ENCODE data around the gene ADSS1.

The ADSS1 gene

GRCh38 chr14:104676694-104677511, 47.1 kb upstream of the ADSS1 start:
- Histone ChIP-seq H3K4me1 (ENCODE audit: insufficient read depth, low read length, severe bottlenecking) (peaks cover 19% of the 10 kb centered on the region), H3K9ac (ENCODE audit: low read length) (peak overlapping the region; percentile 53; the same call in 1 of the 2 replicates), H2AFZ (ENCODE audit: low read length) (no peak overlapping the region)

GRCh38 chr14:104677512-104678332, 46.3 kb upstream of the ADSS1 start:
- H3K27me3 ChIP-seq (ENCODE audit: insufficient read depth, low read length): peaks cover 17% of the 10 kb centered on the region
- no peak overlapping the region for H3K27ac ChIP-seq (ENCODE audit: low read depth, low read length, poor library complexity, severe bottlenecking)
- H3K9me3 ChIP-seq (ENCODE audit: low read length): 0 out of 2 replicates have a peak, but pooled peaks cover 3% of the 10 kb centered on the region
- H3K4me3 ChIP-seq (ENCODE audit: low read depth, low read length, poor library complexity, severe bottlenecking): peak overlapping the region; percentile 57
- no peak for TF ChIP-seq EZH2 (IDR thresholded peaks at IDR 0.05; ENCODE audit: borderline replicate concordance, low read length)
- TF ChIP-seq, protein P1, sequence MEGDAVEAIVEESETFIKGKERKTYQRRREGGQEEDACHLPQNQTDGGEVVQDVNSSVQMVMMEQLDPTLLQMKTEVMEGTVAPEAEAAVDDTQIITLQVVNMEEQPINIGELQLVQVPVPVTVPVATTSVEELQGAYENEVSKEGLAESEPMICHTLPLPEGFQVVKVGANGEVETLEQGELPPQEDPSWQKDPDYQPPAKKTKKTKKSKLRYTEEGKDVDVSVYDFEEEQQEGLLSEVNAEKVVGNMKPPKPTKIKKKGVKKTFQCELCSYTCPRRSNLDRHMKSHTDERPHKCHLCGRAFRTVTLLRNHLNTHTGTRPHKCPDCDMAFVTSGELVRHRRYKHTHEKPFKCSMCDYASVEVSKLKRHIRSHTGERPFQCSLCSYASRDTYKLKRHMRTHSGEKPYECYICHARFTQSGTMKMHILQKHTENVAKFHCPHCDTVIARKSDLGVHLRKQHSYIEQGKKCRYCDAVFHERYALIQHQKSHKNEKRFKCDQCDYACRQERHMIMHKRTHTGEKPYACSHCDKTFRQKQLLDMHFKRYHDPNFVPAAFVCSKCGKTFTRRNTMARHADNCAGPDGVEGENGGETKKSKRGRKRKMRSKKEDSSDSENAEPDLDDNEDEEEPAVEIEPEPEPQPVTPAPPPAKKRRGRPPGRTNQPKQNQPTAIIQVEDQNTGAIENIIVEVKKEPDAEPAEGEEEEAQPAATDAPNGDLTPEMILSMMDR (IDR thresholded peaks at IDR 0.05; ENCODE audit: low read length): no peak
- H2AFZ ChIP-seq (ENCODE audit: low read length): 0 out of 2 replicates have a peak overlapping the region, but pooled peaks have one; percentile 17
- no peaks in the 10 kb centered on the region for H3K79me2 ChIP-seq (ENCODE audit: insufficient read depth, low read length)
- H3K36me3 ChIP-seq (ENCODE audit: insufficient read depth, low read length): no peaks in the 10 kb centered on the region; the same call in 1 of the 2 replicates
- no peaks in the 10 kb centered on the region for H3F3A ChIP-seq (ENCODE audit: insufficient read depth, low read length)
- no peaks in the 10 kb centered on the region for H4K20me1 ChIP-seq (ENCODE audit: insufficient read depth, low read length)
- no peaks in the 10 kb centered on the region for H3K9me2 ChIP-seq (ENCODE audit: low read depth, low read length)
- H3K4me1 ChIP-seq (ENCODE audit: insufficient read depth, low read length, severe bottlenecking): peaks cover 19% of the 10 kb centered on the region
- H3K9ac ChIP-seq (ENCODE audit: low read length): peak overlapping the region; percentile 53
- H3K4me2 ChIP-seq (ENCODE audit: low read length): peak overlapping the region; percentile 82

More at GRCh38 chr14:104676694-104677511, 47.1 kb upstream of the ADSS1 start:
- H4K20me1 ChIP-seq (ENCODE audit: insufficient read depth, low read length): no peaks in the 10 kb centered on the region
- no peak for TF ChIP-seq EZH2 (IDR thresholded peaks at IDR 0.05; ENCODE audit: borderline replicate concordance, low read length)
- TF ChIP-seq, protein P1 (IDR thresholded peaks at IDR 0.05; ENCODE audit: low read length): no peak
- H3K36me3 ChIP-seq (ENCODE audit: insufficient read depth, low read length): no peaks in the 10 kb centered on the region; the same call in 1 of the 2 replicates
- no peaks in the 10 kb centered on the region for H3K9me2 ChIP-seq (ENCODE audit: low read depth, low read length)
- H3K4me2 ChIP-seq (ENCODE audit: low read length): peak overlapping the region; percentile 82
- H3F3A ChIP-seq (ENCODE audit: insufficient read depth, low read length): no peaks in the 10 kb centered on the region
- 0 out of 2 replicates have a peak, but pooled peaks cover 3% of the 10 kb centered on the region for H3K9me3 ChIP-seq (ENCODE audit: low read length)
- no peak overlapping the region for H3K27ac ChIP-seq (ENCODE audit: low read depth, low read length, poor library complexity, severe bottlenecking)
- H3K79me2 ChIP-seq (ENCODE audit: insufficient read depth, low read length): no peaks in the 10 kb centered on the region
- H3K4me3 ChIP-seq (ENCODE audit: low read depth, low read length, poor library complexity, severe bottlenecking): peak overlapping the region; percentile 57
- H3K27me3 ChIP-seq (ENCODE audit: insufficient read depth, low read length): peaks cover 17% of the 10 kb centered on the region

DNA sequence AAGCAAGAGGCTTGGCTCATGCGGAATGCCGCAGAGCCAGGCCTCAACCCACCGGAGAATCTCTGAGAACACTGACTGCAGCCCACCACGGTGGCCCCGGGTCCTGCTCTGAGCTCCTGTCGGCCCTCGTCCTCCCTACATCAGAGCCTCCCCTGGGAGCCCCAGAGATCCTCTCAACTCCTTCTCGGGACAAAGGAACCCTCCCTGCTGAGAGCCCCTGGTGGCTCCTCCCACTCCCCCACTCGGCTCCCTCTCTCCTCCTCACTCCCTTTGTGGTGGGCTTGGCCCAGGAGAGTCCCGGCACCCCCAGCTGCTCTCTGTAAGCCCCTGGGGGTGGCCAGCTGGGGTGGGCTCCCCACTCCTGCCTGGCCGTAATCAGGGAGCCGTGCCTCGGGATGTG, 45.7 kb upstream of the ADSS1 start:
- Histone ChIP-seq H3F3A (ENCODE audit: insufficient read depth, low read length) (no peaks in the 10 kb centered on the region), H3K4me2 (ENCODE audit: low read length) (peak overlapping the region; percentile 82), H4K20me1 (ENCODE audit: insufficient read depth, low read length) (no peaks in the 10 kb centered on the region), H3K27ac (ENCODE audit: low read depth, low read length, poor library complexity, severe bottlenecking) (no peak overlapping the region), H3K27me3 (ENCODE audit: insufficient read depth, low read length) (peaks cover 16% of the 10 kb centered on the region), H3K79me2 (ENCODE audit: insufficient read depth, low read length) (no peaks in the 10 kb centered on the region), H2AFZ (ENCODE audit: low read length) (no peak overlapping the region), H3K9ac (ENCODE audit: low read length) (peak overlapping the region; percentile 53), H3K4me3 (ENCODE audit: low read depth, low read length, poor library complexity, severe bottlenecking) (peak overlapping the region; percentile 57), H3K9me2 (ENCODE audit: low read depth, low read length) (no peaks in the 10 kb centered on the region), H3K4me1 (ENCODE audit: insufficient read depth, low read length, severe bottlenecking) (peaks cover 19% of the 10 kb centered on the region), H3K9me3 (ENCODE audit: low read length) (0 out of 2 replicates have a peak, but pooled peaks cover 3% of the 10 kb centered on the region), H3K36me3 (ENCODE audit: insufficient read depth, low read length) (no peaks in the 10 kb centered on the region; the same call in 1 of the 2 replicates)
- no peak for TF ChIP-seq EZH2 (IDR thresholded peaks at IDR 0.05; ENCODE audit: borderline replicate concordance, low read length)
- TF ChIP-seq, protein P1 (IDR thresholded peaks at IDR 0.05; ENCODE audit: low read length): no peak
